HS-5 (cell line): ENCODE results near the gene ST3GAL6.
"Not testable (repeated sequence)": the region's sequence is repeated elsewhere in the genome, so short reads cannot be mapped to it uniquely, and the experiment has no call there.

Experiments used
- DNase-seq: peaks from one replicate; pipeline ENCODE4 v3.0.0-alpha.2; 2012; ENCODE audit warnings: low read depth

The ST3GAL6 gene

GRCh38 chr3:98805571-98805970, 42.4 kb downstream of the ST3GAL6 start:
- no peak for DNase-seq

GRCh38 chr3:98806521-98806920, 43.4 kb downstream of the ST3GAL6 start:
- DNase-seq: no peak

- no peak for DNase-seq
Measured at GRCh38 chr3:98807011-98807410, 43.9 kb downstream of the ST3GAL6 start.

- no peak for DNase-seq
Measured at GRCh38 chr3:98807561-98807960, 44.4 kb downstream of the ST3GAL6 start.

GRCh38 chr3:98808071-98808470, 44.9 kb downstream of the ST3GAL6 start:
- DNase-seq: no peak

- no peak for DNase-seq
Measured at GRCh38 chr3:98809557-98809956, 46.4 kb downstream of the ST3GAL6 start.

- no peak for DNase-seq
Measured at GRCh38 chr3:98811048-98811447, 47.9 kb downstream of the ST3GAL6 start.

GRCh38 chr3:98812851-98813374, 49.8 kb downstream of the ST3GAL6 start:
- DNase-seq: no peak

GRCh38 chr3:98814817-98815420, 51.8 kb downstream of the ST3GAL6 start:
- no peak for DNase-seq

- peak; percentile 35 for DNase-seq
Measured at GRCh38 chr3:98817547-98818041, 54.5 kb downstream of the ST3GAL6 start.

GRCh38 chr3:98821063-98821462, 57.9 kb downstream of the ST3GAL6 start:
- DNase-seq: no peak

- no peak for DNase-seq
Measured at GRCh38 chr3:98823791-98824190, 60.7 kb downstream of the ST3GAL6 start.

GRCh38 chr3:98824256-98824655, 61.1 kb downstream of the ST3GAL6 start:
- no peak for DNase-seq

GRCh38 chr3:98826126-98826525, 63.0 kb downstream of the ST3GAL6 start:
- no peak for DNase-seq

GRCh38 chr3:98827221-98827920, 64.2 kb downstream of the ST3GAL6 start:
- DNase-seq: no peak

- no peak for DNase-seq
Measured at GRCh38 chr3:98829246-98829832, 66.2 kb downstream of the ST3GAL6 start.

- DNase-seq: not testable (repeated sequence)
Measured at GRCh38 chr3:98831060-98831459, 67.9 kb downstream of the ST3GAL6 start.

GRCh38 chr3:98839846-98840245, 76.7 kb downstream of the ST3GAL6 start:
- no peak for DNase-seq

GRCh38 chr3:98843266-98843959, 80.3 kb downstream of the ST3GAL6 start:
- no peak for DNase-seq
